GM18951 (cell line): ENCODE results near the gene PLA2G15.
"Not testable (repeated sequence)": the region's sequence is repeated elsewhere in the genome, so short reads cannot be mapped to it uniquely, and the experiment has no call there.

Source experiments
- POLR2A ChIP-seq: IDR thresholded peaks from 4 replicates; pipeline ENCODE4 v1.6.1; 2011; ENCODE audit warnings: mild to moderate bottlenecking; ENCODE audit not compliant: insufficient read length, insufficient read depth; ENCODE audit errors: extremely low read depth
- in situ Hi-C: fragments of 300-500 bp; cut with MboI; formaldehyde crosslinking; loops from one replicate; pipeline ENCODE4 v1.12.0; 2022; ENCODE audit warnings: low sequenced_read_pairs, mixed read lengths, inconsistent platforms; ENCODE audit not compliant: unreplicated experiment

PLA2G15 gene

GRCh38 chr16:68283346-68283745 is 38.2 kb downstream of the PLA2G15 start:
- in situ Hi-C loops: no loop called here
- TF ChIP-seq POLR2A: no peak

GRCh38 chr16:68283801-68284598 is 38.8 kb downstream of the PLA2G15 start:
- in situ Hi-C loops: no loop called here
- peak; percentile 18 for TF ChIP-seq POLR2A

DNA sequence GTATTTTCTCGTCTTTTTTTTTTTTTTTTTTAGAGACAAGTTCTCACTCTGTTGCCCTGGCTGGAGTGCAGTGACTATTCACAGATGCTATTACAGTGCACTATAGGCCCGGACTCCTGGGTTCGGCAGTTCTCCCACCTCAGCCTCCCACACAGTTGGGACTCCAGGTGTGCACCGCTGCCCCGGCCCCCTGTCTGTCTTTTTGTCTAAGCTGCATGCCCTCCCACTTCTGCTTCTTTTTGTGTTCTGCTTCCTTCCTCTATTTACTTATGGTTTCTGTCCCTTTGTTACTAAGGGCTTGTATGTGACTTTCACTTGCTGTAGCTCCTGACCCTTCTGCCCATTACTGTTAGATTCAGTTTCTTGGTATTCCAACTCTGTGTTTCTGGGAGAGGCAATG is 39.7 kb downstream of the PLA2G15 start:
- peak; percentile 31 for TF ChIP-seq POLR2A
- in situ Hi-C loops: no loop called here

- in situ Hi-C loops: no loop called here
- no peak for TF ChIP-seq POLR2A
Observed at GRCh38 chr16:68285683-68286082, 40.5 kb downstream of the PLA2G15 start.

DNA sequence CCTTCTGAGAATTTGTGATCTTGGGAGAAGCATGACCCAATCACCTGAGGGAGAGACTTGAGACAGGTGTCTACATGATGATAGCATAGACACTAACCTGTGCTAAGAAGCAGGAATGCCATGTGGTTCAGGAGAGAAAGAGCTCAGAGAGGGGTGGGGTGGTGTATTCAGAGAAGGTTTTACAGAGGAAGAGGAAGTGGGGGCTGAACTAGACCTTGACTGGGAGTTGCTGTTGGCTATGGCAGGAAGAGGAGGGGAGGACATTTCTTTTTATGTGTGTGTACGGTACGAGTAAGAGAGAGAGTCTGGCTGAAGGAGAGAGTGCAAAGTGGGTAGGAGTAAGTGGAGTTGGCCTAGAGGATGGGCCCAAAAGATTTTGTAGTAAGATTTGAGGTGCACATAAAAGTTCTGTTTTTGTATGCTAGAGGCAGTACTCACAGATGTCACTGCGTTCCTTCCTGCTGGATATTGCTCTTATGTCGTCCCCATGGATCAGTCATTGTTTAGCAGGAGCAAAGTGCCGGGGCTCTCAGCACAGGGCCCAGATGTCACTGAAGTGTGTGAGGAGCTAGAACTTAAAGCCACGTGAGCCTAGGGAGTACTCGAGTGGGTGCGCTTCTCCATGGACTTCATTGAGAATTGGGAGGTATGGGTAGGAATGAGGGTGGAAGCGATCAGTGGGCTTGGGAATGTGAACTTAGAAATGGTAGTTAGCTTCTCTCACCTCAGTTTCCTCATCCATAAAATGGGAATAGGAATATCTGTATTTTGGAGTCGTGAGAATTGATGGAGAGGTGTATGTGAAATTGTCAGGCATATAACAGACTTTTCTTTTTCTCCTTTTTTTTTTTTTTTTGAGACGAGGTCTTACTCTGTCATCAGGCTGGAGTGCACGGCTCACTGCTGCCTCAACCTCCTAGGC is 41.2 kb downstream of the PLA2G15 start:
- in situ Hi-C loops: no loop called here
- peak; percentile 23 for TF ChIP-seq POLR2A

- in situ Hi-C loops: no loop called here
- TF ChIP-seq POLR2A: no peak
Observed at GRCh38 chr16:68287276-68288251, 42.4 kb downstream of the PLA2G15 start.

- no peak for TF ChIP-seq POLR2A
- in situ Hi-C loops: no loop called here
Observed at GRCh38 chr16:68288252-68288650, 43.1 kb downstream of the PLA2G15 start.

DNA sequence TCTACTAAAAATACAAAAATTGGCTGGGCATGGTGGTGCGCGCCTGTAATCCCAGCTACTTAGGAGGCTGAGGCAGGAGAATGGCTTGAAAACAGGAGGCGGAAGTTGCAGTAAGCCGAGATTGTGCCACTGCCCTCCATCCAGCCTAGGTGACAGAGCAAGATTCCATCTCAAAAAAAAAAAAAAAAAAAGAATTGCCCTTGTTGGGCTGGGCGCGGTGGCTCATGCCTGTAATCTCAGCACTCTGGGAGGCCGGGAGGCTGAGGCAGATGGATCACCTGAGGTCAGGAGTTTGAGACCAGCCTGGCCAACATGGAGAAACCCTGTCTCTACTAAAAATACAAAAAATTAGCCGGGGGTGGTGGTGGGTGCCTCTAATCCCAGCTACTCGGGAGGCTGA is 43.6 kb downstream of the PLA2G15 start:
- in situ Hi-C loops: not testable (repeated sequence)

- in situ Hi-C loops: no loop called here
- no peak for TF ChIP-seq POLR2A
Observed at GRCh38 chr16:68289202-68289601, 44.0 kb downstream of the PLA2G15 start.

DNA sequence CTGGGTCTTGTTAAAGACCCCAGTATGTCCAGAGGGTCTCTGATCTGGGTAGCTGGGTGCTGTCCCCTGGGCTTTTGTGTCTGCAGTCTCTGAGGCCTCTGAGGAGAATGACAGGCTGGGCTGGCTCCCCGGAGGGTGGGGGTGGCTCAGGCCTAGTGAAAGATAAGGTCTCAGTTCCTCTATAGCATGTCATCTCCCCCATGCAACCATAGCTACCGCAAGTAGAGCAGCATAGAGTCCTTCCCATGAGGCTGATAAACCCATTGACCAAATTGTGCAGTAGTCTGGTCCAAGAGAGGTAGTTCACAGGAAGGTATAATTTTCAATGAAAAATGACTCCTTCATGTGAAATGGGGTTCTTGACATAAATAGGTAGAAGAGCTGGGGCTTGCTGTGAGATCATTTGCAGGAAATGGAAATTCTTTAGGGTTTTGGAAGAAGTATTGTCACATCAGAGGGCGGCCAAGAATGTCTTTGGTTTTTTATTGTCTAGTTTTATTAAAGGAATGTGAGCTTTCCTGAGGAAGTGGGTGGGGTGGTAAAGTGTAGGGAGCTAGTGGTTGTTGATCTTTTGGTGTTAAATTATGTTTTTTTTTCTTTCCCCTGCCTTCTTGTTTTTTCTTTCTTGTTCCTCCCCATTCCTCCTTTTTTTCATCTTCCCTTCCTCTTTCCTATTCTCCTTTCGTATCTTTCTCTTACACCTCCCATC is 44.6 kb downstream of the PLA2G15 start:
- in situ Hi-C loops: no loop called here
- no peak for TF ChIP-seq POLR2A

DNA sequence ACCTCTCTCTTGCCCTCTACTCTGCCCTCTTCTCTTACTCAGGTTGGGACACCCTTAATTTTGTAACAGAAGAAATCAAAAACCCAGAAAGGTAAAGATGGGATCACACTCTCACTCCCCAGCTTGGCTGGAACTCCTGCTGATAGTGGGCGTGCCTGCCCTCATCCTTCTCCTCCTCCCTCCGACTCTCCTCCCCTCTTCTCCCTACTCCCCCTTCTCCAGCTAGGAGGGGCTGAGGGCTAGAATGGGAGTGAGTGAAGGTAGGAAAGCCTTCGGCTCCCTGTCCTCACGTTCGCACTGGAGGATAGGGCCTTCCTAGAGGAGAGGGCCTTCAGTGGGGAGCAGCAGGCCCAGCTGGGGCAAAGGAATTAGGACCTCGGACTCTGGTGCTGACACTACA is 45.3 kb downstream of the PLA2G15 start:
- in situ Hi-C loops: no loop called here
- no peak for TF ChIP-seq POLR2A

DNA sequence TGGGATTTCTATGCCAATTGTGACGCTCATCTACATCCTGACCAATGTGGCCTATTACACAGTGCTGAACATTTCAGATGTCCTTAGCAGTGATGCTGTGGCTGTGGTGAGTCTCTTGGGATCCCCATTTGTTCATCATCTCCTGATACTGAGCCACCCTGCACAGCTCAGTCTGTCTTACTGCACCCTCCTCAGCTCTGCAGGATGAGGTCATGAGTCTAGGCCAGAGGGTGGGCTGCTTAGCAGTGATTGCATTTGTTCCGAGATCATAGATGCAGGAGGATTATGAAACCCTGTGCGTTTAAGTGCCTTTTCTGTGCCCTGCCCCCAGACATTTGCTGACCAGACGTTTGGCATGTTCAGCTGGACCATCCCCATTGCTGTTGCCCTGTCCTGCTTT is 46.1 kb downstream of the PLA2G15 start:
- in situ Hi-C loops: no loop called here
- no peak for TF ChIP-seq POLR2A
